Fibroblast of skin of abdomen (primary cell): Measurements from ENCODE around the gene CHRNG.
"Not testable (repeated sequence)": the region's sequence is repeated elsewhere in the genome, so short reads cannot be mapped to it uniquely, and the experiment has no call there.

Experiments
- DNase-seq: peaks from one replicate; pipeline ENCODE4 v3.0.0-alpha.2; 2013

CHRNG gene

GRCh38 chr2:232545511-232546375 is 6.3 kb downstream of the CHRNG start:
- DNase-seq: no peak

DNA sequence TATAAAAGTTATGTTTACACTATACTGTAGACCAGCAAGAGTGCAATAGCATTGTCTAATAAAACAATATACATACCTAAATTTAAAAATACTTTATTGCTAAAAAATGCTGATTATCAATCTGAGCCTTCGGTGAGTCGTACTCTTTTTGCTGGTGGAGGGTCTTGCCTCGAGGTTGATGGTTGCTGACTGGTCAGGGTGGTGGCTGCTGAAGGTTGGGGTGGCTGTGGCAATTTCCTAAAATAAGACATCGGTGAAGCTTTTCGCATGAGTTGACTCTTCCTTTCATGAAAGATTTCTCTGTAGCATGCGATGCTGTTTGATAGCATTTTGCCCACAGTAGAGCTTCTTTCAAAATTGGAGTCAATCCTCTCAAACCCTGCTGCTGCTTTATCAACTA is 8.5 kb downstream of the CHRNG start:
- DNase-seq: no peak

DNA sequence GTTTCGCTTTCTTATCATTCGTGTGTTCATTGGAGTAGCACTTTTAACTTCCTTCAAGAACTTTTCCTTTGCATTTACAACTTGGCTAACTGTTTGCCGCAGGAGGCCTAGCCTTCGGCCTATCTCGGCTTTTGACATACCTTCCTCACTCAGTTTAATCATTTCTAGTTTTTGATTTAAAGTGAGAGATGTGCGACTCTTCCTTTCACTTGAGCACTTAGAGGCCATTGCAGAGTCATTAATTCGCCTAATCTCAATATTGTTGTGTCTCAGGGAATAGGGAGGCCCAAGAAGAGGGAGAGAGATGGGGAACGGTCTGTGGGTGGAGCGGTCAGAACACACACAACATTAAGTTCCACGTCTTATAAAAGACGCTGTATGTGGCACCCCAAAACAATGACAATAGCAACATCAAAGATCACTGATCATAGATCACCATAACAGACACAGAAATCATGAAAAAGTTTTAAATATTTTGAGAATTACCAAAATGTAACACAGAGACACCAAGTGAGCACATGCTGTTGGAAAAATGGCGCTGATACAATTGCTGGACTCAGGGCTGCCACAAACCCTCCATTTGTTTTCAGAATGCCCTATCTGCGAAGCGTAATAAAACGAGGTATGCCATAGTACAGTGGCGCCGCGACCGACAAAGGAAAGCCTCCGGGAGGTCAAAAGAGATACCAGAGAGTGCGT is 10.3 kb downstream of the CHRNG start:
- no peak for DNase-seq

DNA sequence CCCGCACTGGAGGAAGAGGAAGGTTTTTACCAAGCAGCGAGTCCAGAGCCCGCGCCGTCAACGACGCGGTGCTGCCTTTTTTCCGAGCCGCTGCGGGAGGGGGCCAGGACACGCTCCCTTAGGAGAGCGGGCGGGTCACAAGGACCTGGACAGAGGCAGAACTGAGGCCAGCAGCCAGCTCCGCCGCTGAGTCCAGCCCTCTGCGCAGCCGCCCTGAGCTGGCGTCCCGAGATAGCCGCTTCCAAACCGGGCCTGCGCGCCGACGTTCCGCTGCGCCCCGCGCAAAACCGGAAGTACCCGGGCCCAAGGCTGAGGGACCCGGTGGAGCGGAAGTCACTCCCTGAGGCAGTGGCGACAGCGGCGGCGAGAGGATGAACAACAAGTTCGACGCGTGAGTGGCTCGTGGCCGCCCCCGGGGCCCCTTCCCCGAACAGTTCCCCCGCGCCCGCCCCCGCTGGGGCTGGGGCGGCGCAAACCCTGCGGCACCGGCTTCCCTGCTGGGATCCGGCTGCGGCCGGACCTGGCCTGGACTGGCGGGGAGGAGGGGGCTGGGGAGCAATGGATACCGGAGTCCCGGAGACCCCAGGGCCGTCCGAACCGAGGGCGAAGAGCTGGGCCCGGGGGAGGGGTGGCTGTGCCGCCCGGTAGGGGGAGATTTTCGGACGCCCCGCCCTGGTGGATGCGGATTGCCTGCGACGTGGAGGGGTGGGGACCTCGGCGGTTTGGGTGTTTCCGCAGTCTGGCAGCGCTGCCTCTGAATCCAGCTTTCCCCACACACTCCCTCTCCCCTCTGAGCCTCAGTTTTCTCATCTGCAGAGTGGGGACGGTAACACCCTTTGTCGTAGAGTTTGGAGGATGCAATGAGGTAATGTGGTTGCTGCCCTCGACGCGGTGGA is 11.1 kb downstream of the CHRNG start, which contains the start of the genes EIF4E2 and TIGD1:
Gene EIF4E2, plus strand, starts transcription at position 336 of the 896 bp plus-strand sequence. Its CDS starts 36 bp downstream, at position 372.
Gene TIGD1, minus strand, starts transcription at position 204 of the 896 bp plus-strand sequence. CDS start 675 bp downstream, outside the sequence.
- peak; percentile 93 for DNase-seq

DNA sequence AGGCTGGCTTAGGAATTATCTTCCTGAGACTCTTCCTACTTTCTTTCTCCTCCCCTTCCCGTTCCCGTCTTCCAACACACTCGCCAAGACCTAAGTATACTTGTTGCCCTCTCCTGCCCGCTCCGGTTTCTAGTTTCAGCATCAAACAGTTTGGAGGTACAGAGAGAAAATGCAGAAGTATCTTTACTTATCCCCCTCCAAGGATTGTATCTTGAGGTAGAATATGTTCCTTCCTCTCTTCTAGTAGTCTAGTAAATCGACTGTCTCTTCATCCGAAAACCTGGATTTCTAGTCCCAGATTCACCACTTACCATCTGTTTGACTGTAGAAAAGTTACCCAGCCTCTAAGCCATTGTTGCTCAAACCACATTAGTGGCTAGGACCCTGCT is 11.8 kb downstream of the CHRNG start:
- DNase-seq: no peak

DNA sequence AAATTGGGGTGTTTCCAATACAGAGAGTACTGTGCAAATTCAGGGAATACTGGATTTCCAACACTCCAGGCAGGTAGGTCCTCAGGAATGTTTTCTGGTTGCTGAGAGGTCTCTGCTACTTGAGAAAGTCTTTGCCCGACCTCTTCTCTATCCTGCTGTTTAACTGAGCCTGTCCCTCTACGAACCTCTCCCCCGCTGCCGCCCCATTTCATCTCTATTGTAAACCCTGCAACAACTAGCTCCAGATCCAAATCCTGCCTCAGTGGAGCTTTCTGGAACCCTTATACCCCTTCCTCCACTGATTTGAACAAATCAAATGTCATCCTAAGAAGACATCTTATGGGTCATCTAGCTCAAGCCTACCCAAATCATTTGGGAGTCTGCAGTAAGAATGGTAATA is 12.3 kb downstream of the CHRNG start:
- DNase-seq: no peak

GRCh38 chr2:232556426-232556825 is 16.9 kb downstream of the CHRNG start:
- no peak for DNase-seq

DNA sequence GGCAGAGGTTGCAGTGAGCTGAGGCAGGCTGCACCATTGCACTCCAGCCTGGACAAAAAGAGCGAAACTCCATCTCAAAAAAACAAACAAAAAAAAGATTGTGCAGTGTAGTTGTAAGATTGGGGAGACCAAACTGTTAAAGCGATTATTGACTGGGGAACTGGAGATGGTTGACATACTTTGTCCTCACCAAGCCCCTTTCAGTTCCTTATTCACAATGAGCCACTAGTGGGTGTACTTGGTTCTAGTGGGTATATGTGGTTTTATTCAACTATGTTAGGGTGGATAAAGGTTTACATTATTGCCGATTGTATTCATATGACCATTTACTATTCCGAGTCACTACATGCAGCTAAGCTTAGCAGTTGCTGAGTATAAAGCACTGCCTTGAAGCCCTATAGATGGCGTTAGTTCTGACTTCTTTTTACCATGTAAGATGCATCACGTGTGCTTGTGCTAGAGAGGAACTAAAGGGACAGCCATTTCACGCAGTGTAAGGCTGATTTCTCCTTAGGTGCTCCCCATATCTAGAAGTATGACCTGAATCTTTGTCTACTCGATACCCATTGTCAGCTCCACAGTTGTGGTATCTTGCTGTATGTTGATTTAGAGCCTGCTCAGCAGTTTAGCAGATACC is 23.1 kb downstream of the CHRNG start:
- no peak for DNase-seq

- DNase-seq: peak; percentile 16
These were observed 24.1 kb downstream of the CHRNG start for GRCh38 chr2:232563580-232563979.

DNA sequence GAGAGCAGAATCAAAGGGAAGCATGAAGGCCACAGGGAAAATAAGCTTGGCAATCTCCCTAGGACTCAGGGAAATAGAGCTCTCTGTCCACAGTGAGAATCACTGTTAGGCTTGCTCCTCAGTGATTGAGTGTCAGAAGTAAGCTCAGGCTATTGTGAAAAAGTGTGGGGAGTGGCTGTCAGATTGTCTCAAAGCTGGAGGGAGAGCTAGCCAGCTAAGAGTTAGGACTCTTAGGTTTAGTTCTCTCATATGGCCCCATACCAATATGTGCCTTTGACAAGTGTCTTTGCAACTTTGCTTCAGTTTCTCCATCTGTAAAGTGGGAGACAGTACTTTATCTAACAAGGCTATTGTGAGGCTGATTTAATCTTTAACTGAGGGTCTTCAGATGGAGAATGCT is 28.2 kb downstream of the CHRNG start:
- no peak for DNase-seq

DNA sequence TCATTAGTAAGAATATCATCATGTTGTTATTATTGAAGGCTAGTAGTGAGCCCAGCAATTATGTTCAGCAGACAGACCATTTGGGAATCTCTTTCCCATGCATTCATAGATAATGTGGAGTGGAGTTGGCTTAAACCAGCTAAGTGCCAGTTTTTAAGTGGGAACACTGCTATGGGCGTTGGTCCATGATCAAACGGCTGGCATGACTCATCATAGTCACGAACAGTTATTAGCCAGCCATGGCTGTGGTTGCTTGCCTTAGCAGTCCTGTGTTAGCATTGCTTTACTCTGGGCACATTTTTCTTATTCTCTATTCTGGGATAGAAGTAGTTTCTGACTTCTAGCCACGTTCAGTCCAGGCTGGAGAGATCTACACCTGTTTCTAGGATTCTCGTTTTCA is 28.7 kb downstream of the CHRNG start:
- peak; percentile 25 for DNase-seq

DNA sequence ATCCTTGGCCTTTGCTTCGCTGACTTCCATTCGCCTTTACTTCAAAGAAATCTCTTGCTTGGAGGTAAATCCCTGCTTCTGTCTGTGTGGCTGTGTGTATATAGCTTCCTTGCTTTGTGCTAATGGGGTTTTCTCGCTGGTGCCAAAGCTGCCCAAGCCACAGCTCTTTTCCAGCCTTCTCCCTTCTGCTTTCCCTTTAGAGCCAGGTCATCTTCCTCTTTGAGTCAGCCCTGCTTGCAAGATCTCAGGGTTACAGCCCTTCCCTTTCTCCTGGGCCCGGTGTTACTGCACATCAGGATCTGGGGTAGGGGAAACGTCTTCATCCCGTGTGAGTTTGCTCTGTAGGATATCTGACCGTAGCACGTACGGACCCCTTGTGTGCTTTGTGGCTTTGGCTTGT is 30.0 kb downstream of the CHRNG start:
- DNase-seq: no peak

DNA sequence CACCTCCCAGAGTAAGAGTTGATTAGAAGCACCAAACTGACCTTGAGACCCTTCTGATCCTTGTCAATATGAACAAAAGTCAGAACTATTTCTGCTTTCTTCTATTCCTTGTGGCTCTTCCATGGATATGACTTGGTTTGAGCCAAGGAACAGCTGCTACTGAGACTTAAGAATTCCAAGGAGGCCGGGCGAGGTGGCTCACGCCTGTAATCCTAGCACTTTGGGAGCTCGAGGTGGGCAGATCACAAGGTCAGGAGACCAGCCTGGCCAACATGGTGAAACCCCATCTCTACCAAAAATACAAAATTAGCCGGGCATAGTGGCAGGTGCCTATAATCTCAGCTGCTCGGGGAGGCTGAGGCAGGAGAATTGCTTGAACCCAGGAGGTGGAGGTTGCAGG is 31.0 kb downstream of the CHRNG start:
- DNase-seq: not testable (repeated sequence)

DNA sequence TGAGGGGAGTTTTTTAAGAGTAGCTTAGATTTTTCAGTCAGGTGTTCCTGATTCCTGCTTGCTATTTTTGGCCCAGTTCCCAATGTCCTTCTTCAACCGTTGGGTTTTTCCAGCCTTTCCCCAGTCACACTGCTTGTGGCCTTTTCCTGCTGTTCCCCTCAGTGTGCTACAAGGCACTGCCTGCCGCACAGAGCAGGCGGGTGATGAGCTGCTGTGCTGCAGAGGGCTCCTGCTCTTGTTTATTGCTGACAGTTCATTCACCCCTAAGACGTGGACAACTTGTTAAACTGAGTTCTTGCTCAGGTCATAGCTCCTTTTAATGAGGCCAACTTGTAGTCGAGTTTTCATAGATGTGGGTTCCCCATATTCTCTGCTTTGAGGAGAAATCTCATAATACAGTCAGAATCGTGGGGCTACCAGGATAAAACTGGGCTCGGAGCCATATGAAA is 31.6 kb downstream of the CHRNG start:
- DNase-seq: no peak

DNA sequence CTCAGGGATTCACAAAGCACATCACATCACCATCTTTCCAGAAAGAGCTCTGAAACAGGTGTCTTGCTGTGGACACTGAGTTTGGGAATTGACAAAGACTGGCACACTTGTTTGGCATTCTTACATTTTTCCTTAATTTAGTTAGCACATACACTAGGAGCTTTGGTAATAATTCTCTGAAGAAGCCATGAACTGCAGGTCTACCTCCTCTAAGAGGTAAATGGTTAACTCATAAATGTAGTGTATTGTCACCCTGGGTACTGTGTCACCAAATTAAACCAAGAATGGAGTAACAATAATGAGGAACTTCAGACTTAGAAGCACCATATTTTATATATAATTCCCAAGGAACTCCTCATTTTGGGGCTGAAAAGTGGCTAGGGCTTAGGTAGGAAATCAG is 33.5 kb downstream of the CHRNG start:
- no peak for DNase-seq

DNA sequence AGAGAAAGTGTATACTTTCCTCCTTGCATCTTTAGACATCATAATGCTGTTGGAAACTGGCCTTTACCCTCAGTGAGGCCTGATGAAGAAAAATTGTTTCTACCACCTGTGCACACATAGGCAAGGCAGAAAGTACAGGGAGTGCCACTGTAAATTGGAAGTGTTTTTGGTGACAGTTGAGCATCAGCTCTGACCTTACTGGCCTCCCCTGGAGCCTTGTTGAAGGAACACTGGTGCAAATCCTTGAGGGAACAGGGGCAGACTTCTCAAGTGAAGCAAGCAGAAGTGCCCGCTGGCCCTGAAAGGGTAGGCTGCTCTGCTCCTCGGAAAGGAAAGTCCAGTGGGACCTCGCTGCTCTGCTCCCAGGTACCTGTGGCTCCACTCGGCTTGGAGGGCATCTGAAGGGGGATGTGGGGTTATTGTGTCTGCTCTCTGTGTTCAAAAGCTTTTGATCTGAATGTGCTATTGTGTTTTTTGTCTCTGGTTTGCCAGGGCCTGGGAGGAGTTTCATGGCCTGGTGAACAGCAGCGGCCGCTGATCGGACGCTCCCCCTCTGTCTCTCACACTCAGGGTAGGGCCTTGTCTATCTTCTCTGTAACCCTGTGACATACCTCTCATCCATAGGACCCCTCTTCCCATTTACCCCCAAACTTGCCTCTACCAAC is 34.4 kb downstream of the CHRNG start:
- DNase-seq: no peak

DNA sequence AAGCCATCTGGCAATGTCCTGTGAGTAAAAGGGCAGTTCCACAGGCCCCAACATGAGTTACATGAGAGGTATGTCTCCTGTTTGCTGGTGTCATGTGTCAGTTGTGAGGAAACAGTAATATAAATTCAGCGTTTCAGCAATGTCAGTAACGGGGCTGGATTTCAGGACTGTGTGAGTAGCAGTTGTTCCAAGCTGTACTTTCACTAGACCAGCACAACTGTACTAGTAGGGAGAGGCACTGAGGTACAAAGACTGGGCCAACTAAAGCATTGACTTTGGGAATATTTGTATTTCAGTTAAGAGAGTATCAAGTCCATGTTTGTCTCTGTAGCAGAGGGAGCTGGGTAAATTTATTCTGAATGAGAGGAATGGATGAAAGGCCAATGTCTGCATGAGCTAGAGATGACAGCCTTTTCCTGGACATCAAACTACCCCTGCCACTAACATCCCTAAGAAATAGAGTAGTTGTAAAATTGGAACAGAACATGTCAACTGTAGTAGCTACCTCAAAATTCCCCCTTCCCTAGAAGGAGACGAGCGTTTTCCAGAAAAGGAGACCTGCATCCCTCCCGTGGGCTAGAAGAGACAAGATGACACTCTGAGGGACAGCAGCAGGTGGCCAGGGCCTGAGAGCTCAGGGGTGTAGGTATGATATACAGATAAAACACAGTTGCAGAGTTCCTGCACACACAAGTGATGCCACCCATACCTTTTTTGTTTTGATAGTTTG is 35.3 kb downstream of the CHRNG start:
- peak; percentile 19 for DNase-seq

DNA sequence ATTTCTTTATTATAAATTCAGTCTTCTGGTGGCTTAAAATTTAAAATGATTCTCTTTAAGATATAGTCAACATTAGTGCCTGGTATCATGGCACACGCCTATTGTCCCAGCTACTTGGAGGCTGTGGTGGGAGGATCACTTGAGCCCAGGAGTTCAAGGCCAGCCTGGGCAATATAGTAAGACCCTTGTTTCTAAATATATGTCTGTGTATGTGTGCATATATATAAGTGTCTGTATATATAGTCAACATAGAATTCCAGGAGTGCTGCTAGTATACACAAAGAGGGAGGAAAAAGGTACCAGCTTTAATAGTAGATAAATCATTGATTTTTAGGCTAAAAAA is 35.9 kb downstream of the CHRNG start:
- DNase-seq: no peak

DNA sequence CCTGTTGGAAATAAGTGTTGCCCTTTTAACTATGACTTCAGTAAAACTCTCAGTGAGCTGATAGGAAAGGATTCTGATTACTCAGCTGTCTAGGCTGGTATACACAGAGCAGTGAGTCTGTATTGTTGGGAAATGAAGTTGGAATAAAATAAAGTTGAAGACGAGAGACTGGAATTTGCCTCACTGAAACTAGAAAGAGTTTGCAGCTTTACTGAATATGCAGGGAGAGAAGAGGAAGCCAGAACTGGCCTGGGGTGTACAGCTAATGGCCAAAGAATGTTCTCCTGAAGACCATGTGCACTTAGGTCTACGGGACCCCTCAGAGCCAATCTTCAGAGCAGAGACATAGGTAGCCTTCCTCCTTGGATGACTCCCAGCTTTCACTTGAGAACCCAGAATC is 37.5 kb downstream of the CHRNG start:
- DNase-seq: peak; percentile 44

DNA sequence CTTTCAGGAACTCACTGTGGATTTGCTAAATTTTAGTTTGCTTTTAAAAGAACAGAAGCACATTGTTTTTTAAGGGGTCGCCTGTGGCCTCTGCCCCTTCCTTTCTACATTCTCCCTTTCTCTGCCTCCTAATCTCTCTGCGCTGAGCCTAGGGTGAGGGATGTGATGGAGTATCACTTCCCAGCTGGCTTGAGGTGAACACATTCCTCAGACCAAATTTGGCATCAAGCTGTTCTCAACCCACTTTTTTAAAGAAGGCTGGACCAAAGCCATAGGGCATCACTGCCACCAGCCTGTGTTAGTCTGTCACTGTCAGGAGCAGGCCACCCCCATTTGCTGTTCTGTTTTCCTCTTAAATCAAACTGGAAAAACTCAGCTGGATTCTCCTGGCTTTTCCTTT is 38.3 kb downstream of the CHRNG start:
- no peak for DNase-seq

DNA sequence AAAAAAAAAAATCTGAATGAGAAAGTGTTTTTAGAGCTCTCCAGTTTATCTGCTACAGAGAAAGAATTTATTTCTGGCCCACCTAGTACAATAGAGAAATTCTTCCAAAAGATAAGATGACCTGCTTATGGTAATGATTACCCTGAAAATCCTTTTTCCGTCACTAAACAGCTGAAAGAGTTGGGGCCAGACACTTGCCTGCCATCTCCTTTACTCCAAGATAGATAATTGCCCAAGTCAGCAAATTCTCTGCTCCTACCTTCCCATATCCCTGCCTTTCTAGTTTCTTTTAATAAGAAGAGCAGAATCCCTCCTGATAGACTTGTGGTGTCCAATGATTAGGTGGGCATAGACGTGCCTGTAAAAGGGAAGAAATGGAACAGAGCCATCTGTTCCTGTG is 39.1 kb downstream of the CHRNG start:
- DNase-seq: no peak
